ENCODE data around the gene TMEM254. TPM values are rescaled to one million over a fixed set of nuclear protein-coding genes. Genes with fewer than 3 reads are reported as not detected.
"Not testable (repeated sequence)": the region's sequence is repeated elsewhere in the genome, so short reads cannot be mapped to it uniquely, and the experiment has no call there.

Gene TMEM254
- total RNA-seq: 23.9 and 24.6 TPM in 2 replicates

- no peaks in the 10 kb centered on the region for H3K27me3 ChIP-seq (ENCODE audit: control insufficient read depth, insufficient read depth, low read length)
- DNase-seq (ENCODE audit: low read depth): peak; percentile 65
- no peaks in the 10 kb centered on the region for H3K36me3 ChIP-seq (ENCODE audit: control insufficient read depth, insufficient read depth, low read length)
- no peak for TF ChIP-seq CTCF (IDR thresholded peaks at IDR 0.05; ENCODE audit: insufficient read depth, low read length, poor library complexity, severe bottlenecking)
- peak within 1 kb of the TSS; percentile 92 for H3K4me3 ChIP-seq (ENCODE audit: low read depth, low read length)
Measured at GRCh38 chr10:80078448-80079311, at the start of gene TMEM254. TMEM254 (plus strand) TSS chr10:80078665; CDS start chr10:80078700, 35 bp downstream.

- DNase-seq (ENCODE audit: low read depth); H3K36me3 ChIP-seq (ENCODE audit: control insufficient read depth, insufficient read depth, low read length); H3K4me3 ChIP-seq (ENCODE audit: low read depth, low read length); H3K27me3 ChIP-seq (ENCODE audit: control insufficient read depth, insufficient read depth, low read length): not testable (repeated sequence)
Measured at GRCh38 chr10:80029205-80029604, 49.3 kb upstream of the TMEM254 start.

- DNase-seq (ENCODE audit: low read depth); H3K27me3 ChIP-seq (ENCODE audit: control insufficient read depth, insufficient read depth, low read length); H3K4me3 ChIP-seq (ENCODE audit: low read depth, low read length); H3K36me3 ChIP-seq (ENCODE audit: control insufficient read depth, insufficient read depth, low read length): not testable (repeated sequence)
Measured at GRCh38 chr10:80029865-80030264, 48.6 kb upstream of the TMEM254 start.

GRCh38 chr10:80032503-80032902, 46.0 kb upstream of the TMEM254 start:
- no peak for TF ChIP-seq CTCF (IDR thresholded peaks at IDR 0.05; ENCODE audit: insufficient read depth, low read length, poor library complexity, severe bottlenecking)
- DNase-seq (ENCODE audit: low read depth): no peak
- Histone ChIP-seq H3K27me3 (ENCODE audit: control insufficient read depth, insufficient read depth, low read length) (no peaks in the 10 kb centered on the region), H3K36me3 (ENCODE audit: control insufficient read depth, insufficient read depth, low read length) (no peaks in the 10 kb centered on the region), H3K4me3 (ENCODE audit: low read depth, low read length) (no peak overlapping the region)

GRCh38 chr10:80034766-80035165, 43.7 kb upstream of the TMEM254 start:
- not testable (repeated sequence) for DNase-seq (ENCODE audit: low read depth); H3K27me3 ChIP-seq (ENCODE audit: control insufficient read depth, insufficient read depth, low read length); H3K4me3 ChIP-seq (ENCODE audit: low read depth, low read length); H3K36me3 ChIP-seq (ENCODE audit: control insufficient read depth, insufficient read depth, low read length)

GRCh38 chr10:80035430-80035829, 43.0 kb upstream of the TMEM254 start:
- not testable (repeated sequence) for H3K27me3 ChIP-seq (ENCODE audit: control insufficient read depth, insufficient read depth, low read length); DNase-seq (ENCODE audit: low read depth); H3K36me3 ChIP-seq (ENCODE audit: control insufficient read depth, insufficient read depth, low read length)

GRCh38 chr10:80036921-80037500, 41.5 kb upstream of the TMEM254 start:
- not testable (repeated sequence) for H3K36me3 ChIP-seq (ENCODE audit: control insufficient read depth, insufficient read depth, low read length); H3K4me3 ChIP-seq (ENCODE audit: low read depth, low read length); DNase-seq (ENCODE audit: low read depth); H3K27me3 ChIP-seq (ENCODE audit: control insufficient read depth, insufficient read depth, low read length)

More at GRCh38 chr10:80035430-80035829, 43.0 kb upstream of the TMEM254 start:
- not testable (repeated sequence) for H3K4me3 ChIP-seq (ENCODE audit: low read depth, low read length)

- not testable (repeated sequence) for H3K36me3 ChIP-seq (ENCODE audit: control insufficient read depth, insufficient read depth, low read length); DNase-seq (ENCODE audit: low read depth); H3K4me3 ChIP-seq (ENCODE audit: low read depth, low read length); H3K27me3 ChIP-seq (ENCODE audit: control insufficient read depth, insufficient read depth, low read length)
Measured at GRCh38 chr10:80038226-80038625, 40.2 kb upstream of the TMEM254 start.

GRCh38 chr10:80041162-80041561, 37.3 kb upstream of the TMEM254 start:
- TF ChIP-seq CTCF (IDR thresholded peaks at IDR 0.05; ENCODE audit: insufficient read depth, low read length, poor library complexity, severe bottlenecking): no peak
- Histone ChIP-seq H3K27me3 (ENCODE audit: control insufficient read depth, insufficient read depth, low read length) (no peaks in the 10 kb centered on the region), H3K4me3 (ENCODE audit: low read depth, low read length) (no peak overlapping the region), H3K36me3 (ENCODE audit: control insufficient read depth, insufficient read depth, low read length) (no peaks in the 10 kb centered on the region)
- DNase-seq (ENCODE audit: low read depth): no peak

- not testable (repeated sequence) for H3K36me3 ChIP-seq (ENCODE audit: control insufficient read depth, insufficient read depth, low read length); DNase-seq (ENCODE audit: low read depth); H3K27me3 ChIP-seq (ENCODE audit: control insufficient read depth, insufficient read depth, low read length)
Measured at GRCh38 chr10:80044935-80045334, 33.5 kb upstream of the TMEM254 start.

More at GRCh38 chr10:80044935-80045334, 33.5 kb upstream of the TMEM254 start:
- H3K4me3 ChIP-seq (ENCODE audit: low read depth, low read length): not testable (repeated sequence)

Measured in kidney epithelial cell (primary cell).